ENCODE data around the gene RB1.
A peak's percentile ranks its signal among the peaks of the same experiment; 100 is the strongest.

Gene RB1

DNA sequence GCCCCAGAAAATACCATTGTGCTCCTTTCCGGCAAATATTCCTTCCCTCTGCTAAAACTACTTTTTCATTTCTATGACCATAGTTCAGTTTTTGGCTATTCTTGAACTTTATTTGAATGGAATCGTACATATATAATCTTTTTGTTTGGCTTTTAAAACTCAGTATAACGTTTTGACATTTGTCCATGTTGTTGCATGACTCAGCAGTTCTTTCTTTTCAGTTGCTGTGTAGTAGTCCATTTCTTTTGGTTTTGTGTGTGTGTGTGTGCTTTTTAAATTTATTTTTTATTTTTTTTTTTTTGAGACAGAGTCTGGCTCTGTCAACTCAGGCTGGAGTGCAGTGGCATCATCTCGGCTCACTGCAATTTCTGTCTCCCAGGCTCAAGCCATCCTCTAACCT lies 35.5 kb upstream of the RB1 start:
- H3K4me3 ChIP-seq (ENCODE audit: control insufficient read depth, low read depth, low read length), result no peak overlapping the region
- DNase-seq (ENCODE audit: low read depth), result no peak
- TF ChIP-seq, protein P1, sequence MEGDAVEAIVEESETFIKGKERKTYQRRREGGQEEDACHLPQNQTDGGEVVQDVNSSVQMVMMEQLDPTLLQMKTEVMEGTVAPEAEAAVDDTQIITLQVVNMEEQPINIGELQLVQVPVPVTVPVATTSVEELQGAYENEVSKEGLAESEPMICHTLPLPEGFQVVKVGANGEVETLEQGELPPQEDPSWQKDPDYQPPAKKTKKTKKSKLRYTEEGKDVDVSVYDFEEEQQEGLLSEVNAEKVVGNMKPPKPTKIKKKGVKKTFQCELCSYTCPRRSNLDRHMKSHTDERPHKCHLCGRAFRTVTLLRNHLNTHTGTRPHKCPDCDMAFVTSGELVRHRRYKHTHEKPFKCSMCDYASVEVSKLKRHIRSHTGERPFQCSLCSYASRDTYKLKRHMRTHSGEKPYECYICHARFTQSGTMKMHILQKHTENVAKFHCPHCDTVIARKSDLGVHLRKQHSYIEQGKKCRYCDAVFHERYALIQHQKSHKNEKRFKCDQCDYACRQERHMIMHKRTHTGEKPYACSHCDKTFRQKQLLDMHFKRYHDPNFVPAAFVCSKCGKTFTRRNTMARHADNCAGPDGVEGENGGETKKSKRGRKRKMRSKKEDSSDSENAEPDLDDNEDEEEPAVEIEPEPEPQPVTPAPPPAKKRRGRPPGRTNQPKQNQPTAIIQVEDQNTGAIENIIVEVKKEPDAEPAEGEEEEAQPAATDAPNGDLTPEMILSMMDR (conservative IDR thresholded peaks at IDR 0.05; ENCODE audit: control insufficient read depth, insufficient read depth, low read depth, low read length), result no peak

DNA sequence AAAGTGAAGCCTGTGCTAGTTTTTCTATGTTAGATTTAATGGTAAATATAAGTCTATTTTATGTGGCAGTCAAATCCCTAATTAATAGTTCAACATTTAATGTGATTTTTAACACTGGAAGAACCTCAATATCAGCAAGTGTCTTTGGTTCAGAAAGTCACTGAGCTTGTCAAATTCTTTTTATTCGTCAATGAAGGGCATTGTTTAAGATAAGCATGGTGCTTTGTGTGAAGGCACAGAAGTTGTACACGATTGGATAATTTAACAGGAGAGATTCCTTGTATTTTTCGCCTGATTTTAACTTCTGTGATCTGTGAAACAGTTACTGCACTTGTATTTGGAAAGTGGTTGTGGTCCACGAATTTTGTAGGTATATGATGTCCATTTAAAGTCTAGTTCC lies 30.2 kb upstream of the RB1 start:
- TF ChIP-seq, protein P1 (conservative IDR thresholded peaks at IDR 0.05; ENCODE audit: control insufficient read depth, insufficient read depth, low read depth, low read length), result no peak
- H3K4me3 ChIP-seq (ENCODE audit: control insufficient read depth, low read depth, low read length), result no peak overlapping the region
- DNase-seq (ENCODE audit: low read depth), result no peak

- H3K4me3 ChIP-seq (ENCODE audit: control insufficient read depth, low read depth, low read length), result no peak overlapping the region
- DNase-seq (ENCODE audit: low read depth), result peak; percentile 31
- TF ChIP-seq, protein P1 (conservative IDR thresholded peaks at IDR 0.05; ENCODE audit: control insufficient read depth, insufficient read depth, low read depth, low read length), result no peak
Measured at GRCh38 chr13:48275507-48275906, 28.0 kb upstream of the RB1 start.

- no peak for DNase-seq (ENCODE audit: low read depth)
- TF ChIP-seq, protein P1 (conservative IDR thresholded peaks at IDR 0.05; ENCODE audit: control insufficient read depth, insufficient read depth, low read depth, low read length), result no peak
- H3K4me3 ChIP-seq (ENCODE audit: control insufficient read depth, low read depth, low read length), result no peak overlapping the region
Measured at GRCh38 chr13:48278806-48279205, 24.7 kb upstream of the RB1 start.

DNA sequence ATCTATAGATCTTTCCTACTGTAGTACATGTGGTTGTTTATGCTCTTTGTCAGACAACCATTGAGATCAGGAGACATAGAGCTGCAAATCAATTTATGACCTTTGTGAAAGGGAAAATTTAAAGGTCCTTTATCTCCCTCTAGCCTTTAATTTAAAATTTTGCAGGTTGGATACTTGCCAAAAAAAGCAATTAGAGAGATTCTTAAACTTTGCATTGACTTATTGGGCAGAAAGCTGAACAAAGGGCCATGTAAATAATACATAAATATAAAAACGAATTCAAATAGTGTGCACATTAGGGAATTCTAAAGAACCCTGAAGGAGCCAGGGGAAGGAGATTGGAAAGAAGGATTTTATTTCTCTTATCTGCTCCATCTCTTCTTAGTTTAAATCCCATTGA lies 22.0 kb upstream of the RB1 start:
- TF ChIP-seq, protein P1 (conservative IDR thresholded peaks at IDR 0.05; ENCODE audit: control insufficient read depth, insufficient read depth, low read depth, low read length), result no peak
- no peak for DNase-seq (ENCODE audit: low read depth)
- no peak overlapping the region for H3K4me3 ChIP-seq (ENCODE audit: control insufficient read depth, low read depth, low read length)

DNA sequence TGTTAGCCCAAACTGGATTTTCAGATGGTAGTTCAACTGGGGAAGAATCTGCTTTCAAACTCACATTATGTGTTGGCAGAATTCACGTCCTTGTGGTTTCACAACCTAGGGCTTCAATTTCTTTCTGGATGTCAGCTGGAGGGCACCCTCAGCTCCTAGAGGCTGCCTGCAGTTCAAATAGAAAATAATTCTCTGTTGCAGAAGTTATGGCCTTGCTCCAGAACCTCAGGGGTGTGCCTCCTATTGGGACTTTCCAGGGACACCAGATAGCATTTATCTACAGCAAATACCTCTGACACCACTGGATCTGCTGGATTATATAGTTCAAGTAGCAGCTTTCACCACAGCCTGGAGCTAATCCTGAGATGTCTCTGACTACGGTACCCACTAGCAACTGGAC lies 11.8 kb upstream of the RB1 start:
- H3K4me3 ChIP-seq (ENCODE audit: control insufficient read depth, low read depth, low read length), result no peak overlapping the region
- DNase-seq (ENCODE audit: low read depth), result no peak

More for the DNA sequence above, 11.8 kb upstream of the RB1 start:
- TF ChIP-seq, protein P1 (conservative IDR thresholded peaks at IDR 0.05; ENCODE audit: control insufficient read depth, insufficient read depth, low read depth, low read length), result no peak

Data from fibroblast of mammary gland (primary cell).